ENCODE data around the gene MIS18A.
"Not testable (repeated sequence)": the region's sequence is repeated elsewhere in the genome, so short reads cannot be mapped to it uniquely, and the experiment has no call there.

Gene MIS18A

GRCh38 chr21:32303385-32303784, 24.5 kb upstream of the MIS18A start:
- DNase-seq: no peak

GRCh38 chr21:32302560-32302959, 23.7 kb upstream of the MIS18A start:
- DNase-seq: no peak

- DNase-seq: no peak
These were observed 22.7 kb upstream of the MIS18A start for GRCh38 chr21:32301596-32301995.

GRCh38 chr21:32300117-32300681, 21.4 kb upstream of the MIS18A start:
- no peak for DNase-seq

GRCh38 chr21:32299695-32300094, 20.8 kb upstream of the MIS18A start:
- DNase-seq: no peak

- DNase-seq: no peak
These were observed 19.8 kb upstream of the MIS18A start, which contains the start of gene MRAP for GRCh38 chr21:32298658-32299081. Gene MRAP, plus strand, starts transcription at chr21:32298855. Its CDS starts 117 bp downstream, at chr21:32298972.

- no peak for DNase-seq
These were observed 19.3 kb upstream of the MIS18A start for GRCh38 chr21:32298148-32298559.

GRCh38 chr21:32297449-32297848, 18.6 kb upstream of the MIS18A start:
- DNase-seq: no peak

- no peak for DNase-seq
These were observed 6.6 kb upstream of the MIS18A start for GRCh38 chr21:32285476-32285875.

GRCh38 chr21:32282992-32283391, 4.1 kb upstream of the MIS18A start:
- DNase-seq: no peak

GRCh38 chr21:32281531-32281930, 2.7 kb upstream of the MIS18A start:
- no peak for DNase-seq

GRCh38 chr21:32279377-32279680, 480 bp upstream of the MIS18A start:
- DNase-seq: no peak

GRCh38 chr21:32278103-32278502, 746 bp downstream of the MIS18A start:
- peak; percentile 6 for DNase-seq

GRCh38 chr21:32276671-32277070, 2.2 kb downstream of the MIS18A start:
- DNase-seq: no peak

- no peak for DNase-seq
These were observed 8.1 kb downstream of the MIS18A start for GRCh38 chr21:32270748-32271147.

- DNase-seq: not testable (repeated sequence)
These were observed 13.5 kb downstream of the MIS18A start for GRCh38 chr21:32265321-32265720.

- DNase-seq: no peak
These were observed 16.9 kb downstream of the MIS18A start for GRCh38 chr21:32261929-32262328.

GRCh38 chr21:32260130-32260529, 18.7 kb downstream of the MIS18A start:
- no peak for DNase-seq

GRCh38 chr21:32258786-32259048, 20.1 kb downstream of the MIS18A start:
- DNase-seq: not testable (repeated sequence)

GRCh38 chr21:32257962-32258785, 20.7 kb downstream of the MIS18A start:
- DNase-seq: peak; percentile 81

- DNase-seq: peak; percentile 91
These were observed 21.8 kb downstream of the MIS18A start for GRCh38 chr21:32256873-32257620.

GRCh38 chr21:32256251-32256650, 22.6 kb downstream of the MIS18A start:
- no peak for DNase-seq

GRCh38 chr21:32253215-32253641, 25.6 kb downstream of the MIS18A start:
- DNase-seq: peak; percentile 68

GRCh38 chr21:32252136-32252535, 26.7 kb downstream of the MIS18A start:
- no peak for DNase-seq

Data from fibroblast of skin of back (primary cell).